NCI-H2196 treated with DMSO at 0.1 percent for 48 hours (cell line): ENCODE results near the gene OR5M8.

Experiments used
- DNase-seq: peaks from one replicate; lab custom pipeline; 2025; ENCODE audit not compliant: unreplicated experiment; lab: John Stamatoyannopoulos, UW

Gene OR5M8

GRCh38 chr11:56491270-56491669 is at the start of gene OR5M8:
Gene OR5M8, minus strand, starts transcription at chr11:56491370. Its CDS starts 0 bp downstream, at chr11:56491370.
- DNase-seq = no peak

DNA sequence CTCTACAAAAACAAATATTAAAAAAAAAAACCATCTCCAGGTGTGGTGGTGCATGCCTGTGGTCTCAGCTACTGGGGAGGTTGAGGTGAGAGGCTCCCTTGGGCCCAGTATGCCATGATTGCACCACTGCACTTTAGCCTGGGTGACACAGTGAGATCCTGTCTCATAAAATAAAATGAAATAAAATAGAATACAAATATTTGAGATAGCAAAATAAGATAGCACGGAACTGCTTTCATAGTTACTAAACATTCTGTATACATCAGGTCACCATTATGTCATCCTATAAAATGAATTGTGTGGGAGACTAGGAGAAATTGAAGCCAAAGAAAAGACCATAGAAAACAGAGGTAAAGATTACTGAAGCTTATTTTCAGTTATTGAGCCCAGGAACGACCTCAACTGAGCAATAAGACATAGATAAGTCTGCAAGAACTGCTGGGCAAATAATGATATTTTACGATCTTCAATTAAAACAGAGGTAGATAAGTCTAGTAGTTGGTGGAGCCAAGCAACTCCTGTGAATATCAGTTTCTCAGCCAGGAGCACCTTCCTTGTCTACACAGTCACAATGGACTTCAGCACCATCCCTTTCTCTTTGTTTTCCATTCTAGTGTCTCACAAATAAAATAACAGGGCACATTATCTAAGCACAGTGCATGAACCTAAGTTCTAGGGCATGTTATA is 42.0 kb upstream of the OR5M8 start:
- DNase-seq = no peak

- DNase-seq = no peak
Observed at GRCh38 chr11:56531856-56532255, 40.7 kb upstream of the OR5M8 start.

- DNase-seq = no peak
Observed at GRCh38 chr11:56522008-56522407, 30.8 kb upstream of the OR5M8 start.

- DNase-seq = no peak
Observed at GRCh38 chr11:56513280-56513679, 22.1 kb upstream of the OR5M8 start.

DNA sequence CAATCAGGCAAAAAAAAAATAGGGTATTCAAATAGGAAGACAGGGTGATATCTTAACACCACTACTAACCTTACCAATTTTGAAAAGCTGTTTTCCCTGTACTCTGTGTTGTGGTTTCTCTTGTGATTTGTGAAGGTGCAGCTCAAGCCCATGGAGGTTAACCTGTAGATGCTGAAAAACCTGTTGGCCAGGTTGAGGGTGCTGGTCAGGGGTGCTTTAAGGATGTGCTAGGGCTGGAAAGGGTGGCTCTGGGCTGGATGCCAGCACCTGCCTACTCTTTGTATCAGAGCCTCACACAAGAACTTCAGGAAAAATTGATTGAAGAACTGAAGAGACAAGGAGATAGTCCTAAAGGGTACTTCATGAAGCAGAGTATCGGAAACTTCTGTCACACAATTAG is 18.3 kb upstream of the OR5M8 start:
- no peak for DNase-seq

GRCh38 chr11:56497010-56497409 is 5.8 kb upstream of the OR5M8 start:
- no peak for DNase-seq

GRCh38 chr11:56495117-56495516 is 3.9 kb upstream of the OR5M8 start:
- no peak for DNase-seq

GRCh38 chr11:56486801-56487200 is 4.4 kb downstream of the OR5M8 start:
- no peak for DNase-seq

DNA sequence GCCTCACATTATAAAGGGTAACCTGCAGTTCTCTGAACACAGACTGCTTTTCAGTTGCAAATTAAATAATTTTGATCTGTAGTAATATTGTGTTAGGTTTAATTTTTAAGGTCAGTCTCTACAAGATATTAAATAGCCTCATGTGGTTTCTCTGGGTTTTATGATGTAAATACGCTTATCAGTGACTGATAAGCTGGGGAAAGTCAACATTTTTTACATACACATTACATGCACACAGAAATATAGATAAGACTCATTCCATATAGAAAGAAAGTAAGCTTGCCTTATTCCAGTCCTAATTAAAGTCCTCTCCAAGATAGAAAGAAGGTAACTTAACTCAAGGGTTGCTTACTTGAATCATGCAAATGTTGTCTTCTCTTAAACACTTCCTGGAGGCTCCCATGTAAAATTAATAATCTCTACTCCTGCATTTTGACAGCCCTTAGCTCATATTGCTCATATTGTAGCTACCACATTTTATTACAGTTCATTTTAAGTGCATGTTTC is 16.4 kb downstream of the OR5M8 start:
- no peak for DNase-seq

GRCh38 chr11:56473252-56473651 is 17.9 kb downstream of the OR5M8 start, which contains the start of gene OR5M3:
Gene OR5M3, minus strand, starts transcription at chr11:56473352. Its CDS starts 2,855 bp downstream, at chr11:56470497.
- DNase-seq = no peak

DNA sequence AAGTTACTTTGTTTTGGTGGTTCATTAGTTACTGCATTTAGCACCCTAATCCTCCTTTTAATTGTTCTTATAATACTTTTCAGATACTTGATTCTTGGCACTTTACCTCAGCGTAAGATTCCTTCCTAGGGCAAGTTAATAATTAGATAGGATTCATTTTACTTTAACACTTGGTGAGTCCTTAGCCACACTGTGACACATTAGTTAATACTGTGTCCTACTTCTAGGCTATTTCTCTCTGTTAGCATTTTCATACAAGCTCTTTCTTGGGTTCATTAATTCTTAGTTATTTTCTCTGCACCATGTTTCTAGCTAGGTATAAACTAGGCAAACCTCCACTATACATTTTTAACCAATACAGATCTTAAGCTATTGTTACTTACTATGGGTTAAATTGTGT is 34.1 kb downstream of the OR5M8 start:
- DNase-seq = no peak

DNA sequence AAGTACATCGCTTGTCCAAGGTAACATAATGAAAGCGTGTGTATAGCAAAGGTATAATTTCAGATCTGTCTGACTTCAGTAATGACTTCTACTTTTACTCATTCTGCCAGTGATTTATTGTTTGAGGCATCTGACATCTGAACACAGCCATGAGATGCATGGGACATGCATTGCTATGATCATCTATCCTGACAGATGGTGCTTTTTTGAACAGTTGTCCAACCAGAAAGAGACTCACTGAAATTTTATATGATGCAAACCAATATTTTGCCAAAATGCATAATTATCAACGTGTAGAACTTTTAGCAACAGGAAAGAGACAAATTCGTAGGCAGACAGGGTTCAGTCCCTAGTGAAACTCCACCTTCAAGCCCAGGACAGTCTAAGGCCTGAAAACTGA is 37.6 kb downstream of the OR5M8 start:
- DNase-seq = no peak
